HepG2 (cell line): ENCODE data around the gene HSPA1A. TPM values are rescaled to one million over a fixed set of nuclear protein-coding genes. Genes with fewer than 3 reads are reported as not detected.
A peak's percentile ranks its signal among the peaks of the same experiment; 100 is the strongest.

Source experiments
- CREBL2 ChIP-seq: sonication (generic); formaldehyde crosslinking; IDR thresholded peaks from 2 replicates; pipeline ENCODE4 v1.8.1; 2023; ENCODE audit warnings: missing genetic modification reagents, mild to moderate bottlenecking, borderline replicate concordance
- ETS1 ChIP-seq: sonication (generic); formaldehyde crosslinking; IDR thresholded peaks from 2 replicates; pipeline ENCODE4 v1.4.0; 2020; ENCODE audit warnings: missing genetic modification reagents
- FOXK1 ChIP-seq: sonication (generic); formaldehyde crosslinking; IDR thresholded peaks from 2 replicates; pipeline ENCODE4 v1.4.0; 2020; ENCODE audit warnings: low read depth, missing genetic modification reagents, borderline replicate concordance
- ISL2 ChIP-seq: sonication (generic); formaldehyde crosslinking; IDR thresholded peaks from 2 replicates; pipeline ENCODE4 v1.5.0; 2020; ENCODE audit warnings: missing genetic modification reagents
- MAF1 ChIP-seq: sonication (generic); formaldehyde crosslinking; IDR thresholded peaks from 2 replicates; pipeline ENCODE4 v1.5.0; 2020; ENCODE audit warnings: missing genetic modification reagents, borderline replicate concordance
- MEIS1 ChIP-seq: sonication (generic); formaldehyde crosslinking; IDR thresholded peaks from 2 replicates; pipeline ENCODE4 v1.9.0; 2021; ENCODE audit warnings: mild to moderate bottlenecking, missing genetic modification reagents, moderate library complexity, borderline replicate concordance
- NKX3-1 ChIP-seq: sonication (generic); formaldehyde crosslinking; IDR thresholded peaks from 2 replicates; pipeline ENCODE4 v1.5.0; 2020; ENCODE audit warnings: missing genetic modification reagents
- NR2F2 ChIP-seq: IDR thresholded peaks from 2 replicates; pipeline ENCODE4 v1.6.1; 2012; ENCODE audit warnings: low read depth, inconsistent platforms, borderline replicate concordance
- PATZ1 ChIP-seq: sonication (generic); formaldehyde crosslinking; IDR thresholded peaks from 2 replicates; pipeline ENCODE4 v1.4.0; 2020; ENCODE audit warnings: missing genetic modification reagents
- SNAI1 ChIP-seq: sonication (generic); formaldehyde crosslinking; IDR thresholded peaks from 2 replicates; pipeline ENCODE4 v1.5.0; 2020; ENCODE audit warnings: mild to moderate bottlenecking, missing genetic modification reagents, borderline replicate concordance
- TRIM24 ChIP-seq: sonication (generic); formaldehyde crosslinking; IDR thresholded peaks from 2 replicates; pipeline ENCODE4 v1.8.0; 2022; ENCODE audit warnings: mild to moderate bottlenecking, missing genetic modification reagents
- WIZ ChIP-seq: sonication (generic); formaldehyde crosslinking; IDR thresholded peaks from 2 replicates; pipeline ENCODE4 v1.5.1; 2020; ENCODE audit warnings: mild to moderate bottlenecking, missing genetic modification reagents
- ZC3H4 ChIP-seq: sonication (generic); formaldehyde crosslinking; IDR thresholded peaks from 2 replicates; pipeline ENCODE4 v1.4.0; 2020; ENCODE audit warnings: missing genetic modification reagents, borderline replicate concordance
- ZFP90 ChIP-seq: sonication (generic); formaldehyde crosslinking; IDR thresholded peaks from 2 replicates; pipeline ENCODE4 v1.8.0; 2022; ENCODE audit warnings: missing genetic modification reagents, mild to moderate bottlenecking, inconsistent platforms, borderline replicate concordance
- ZNF143 ChIP-seq: sonication (generic); formaldehyde crosslinking; IDR thresholded peaks from 2 replicates; pipeline ENCODE4 v1.4.0; 2020; ENCODE audit warnings: missing genetic modification reagents
- ZNF264 ChIP-seq: sonication (generic); formaldehyde crosslinking; IDR thresholded peaks from 2 replicates; pipeline ENCODE4 v1.4.0; 2020; ENCODE audit warnings: missing genetic modification reagents
- ZNF282 ChIP-seq: fragments of 450-650 bp; IDR thresholded peaks from 2 replicates; pipeline ENCODE4 v1.6.1; 2018; ENCODE audit not compliant: partially characterized antibody
- ZNF33A ChIP-seq: sonication (generic); formaldehyde crosslinking; IDR thresholded peaks from 2 replicates; pipeline ENCODE4 v1.5.1; 2020; ENCODE audit warnings: missing genetic modification reagents, mild to moderate bottlenecking, moderate library complexity, borderline replicate concordance
- ZNF564 ChIP-seq: sonication (generic); formaldehyde crosslinking; IDR thresholded peaks from 2 replicates; pipeline ENCODE4 v1.8.1; 2023; ENCODE audit warnings: mild to moderate bottlenecking, missing genetic modification reagents
- ZNF615 ChIP-seq: sonication (generic); formaldehyde crosslinking; IDR thresholded peaks from 2 replicates; pipeline ENCODE4 v1.5.0; 2020; ENCODE audit warnings: mild to moderate bottlenecking, missing genetic modification reagents, borderline replicate concordance
- ZNF737 ChIP-seq: sonication (generic); formaldehyde crosslinking; IDR thresholded peaks from 2 replicates; pipeline ENCODE4 v1.5.0; 2020; ENCODE audit warnings: missing genetic modification reagents, mild to moderate bottlenecking, borderline replicate concordance
- ZNF740 ChIP-seq: sonication (generic); formaldehyde crosslinking; IDR thresholded peaks from 2 replicates; pipeline ENCODE4 v1.4.0; 2020; ENCODE audit warnings: missing genetic modification reagents
- ZNF766 ChIP-seq: sonication (generic); formaldehyde crosslinking; IDR thresholded peaks from 2 replicates; pipeline ENCODE4 v1.5.0; 2020; ENCODE audit warnings: missing genetic modification reagents, borderline replicate concordance
- ZNF770 ChIP-seq: sonication (generic); formaldehyde crosslinking; IDR thresholded peaks from 2 replicates; pipeline ENCODE4 v1.5.0; 2020; ENCODE audit warnings: mild to moderate bottlenecking, missing genetic modification reagents
- ZNF792 ChIP-seq: IDR thresholded peaks from 2 replicates; pipeline ENCODE4 v1.6.1; 2016
- ZSCAN31 ChIP-seq: sonication (generic); formaldehyde crosslinking; IDR thresholded peaks from 2 replicates; pipeline ENCODE4 v1.5.0; 2020; ENCODE audit warnings: low read depth, mild to moderate bottlenecking, missing genetic modification reagents
- polyA plus RNA-seq, 8 experiments: library from polyadenylated mRNA; depleted of rRNA in 3 of 8; stranded (reverse) in 7 of 8; unstranded in 1 of 8; fragments of >200 nt; fragmentation: Illumina TruSeq in 4 of 8; extraction: Trizol in 4 of 8; gene quantifications; 2 replicates each; pipeline versions ENCODE4 v1.2.1 to v1.2.3, GENCODE V29; 2011 to 2016; ENCODE audit warnings: low read depth in 4 of 8, missing spikeins in 1 of 8, mixed read lengths in 1 of 8; ENCODE audit not compliant: insufficient read depth in 1 of 8
- total RNA-seq, 5 experiments: library from RNA; depleted of rRNA; stranded (reverse); fragments of >200 nt; fragmentation: Illumina TruSeq; extraction: Trizol; gene quantifications; 2 replicates each; pipeline ENCODE4 v1.2.3, GENCODE V29; 2016; ENCODE audit warnings: low read depth in 1 of 5

Gene HSPA1A
- total and polyA plus RNA-seq, 2 of the 13 experiments (the other 11 are each of a cell fraction or from before 2014, with no cell fraction given): 44.5 to 85.0 TPM

- TF ChIP-seq MAF1 (CRISPR knock-in tag) (0 out of 2 replicates have a peak, but pooled peaks have one; percentile 33), ZNF264 (CRISPR knock-in tag) (no peak), FOXK1 (CRISPR knock-in tag) (0 out of 2 replicates have a peak, but pooled peaks have one; percentile 5), ZNF33A (CRISPR knock-in tag) (no peak), TRIM24 (CRISPR knock-in tag) (no peak), MEIS1 (no peak), ZNF564 (no peak), ZC3H4 (CRISPR knock-in tag) (no peak), ZNF770 (CRISPR knock-in tag) (peak; percentile 3; the same call in 1 of the 2 replicates), ISL2 (peak; percentile 11; the same call in 1 of the 2 replicates), ZNF282 (no peak), WIZ (CRISPR knock-in tag) (no peak), ZNF143 (CRISPR knock-in tag) (peak; percentile 45; the same call in 1 of the 2 replicates), NR2F2 (no peak), ZNF737 (CRISPR knock-in tag) (no peak), ETS1 (CRISPR knock-in tag) (0 out of 2 replicates have a peak, but pooled peaks have one; percentile 54), PATZ1 (no peak), NKX3-1 (peak; percentile 39; the same call in 1 of the 2 replicates), ZNF615 (CRISPR knock-in tag) (peak; percentile 59; the same call in 1 of the 2 replicates), ZNF766 (0 out of 2 replicates have a peak, but pooled peaks have one; percentile 39), ZNF792 (no peak), ZSCAN31 (CRISPR knock-in tag) (0 out of 2 replicates have a peak, but pooled peaks have one; percentile 19), ZFP90 (CRISPR knock-in tag) (0 out of 2 replicates have a peak, but pooled peaks have one; percentile 28), CREBL2 (CRISPR knock-in tag) (0 out of 2 replicates have a peak, but pooled peaks have one; percentile 20), SNAI1 (no peak), ZNF740 (0 out of 2 replicates have a peak, but pooled peaks have one; percentile 55)
These were observed 11.5 kb downstream of the HSPA1A start (continued) for GRCh38 chr6:31826793-31827285.
